Measurements from ENCODE around the gene VEZT. TPM values are rescaled to one million over a fixed set of nuclear protein-coding genes. Genes with fewer than 3 reads are reported as not detected.

The VEZT gene
- total RNA-seq, 1 experiment from 2014 or later: 46.4 TPM

- CTCF ChIA-PET: no interaction called here
- POLR2A ChIA-PET: interaction anchor here (1.2 kb wide), 1 partner anchor 18 kb away, joined by 4 read pairs; no protein-coding TSS in a partner anchor
Observed at GRCh38 chr12:95243497-95244183, 26.0 kb downstream of the VEZT start.

More at GRCh38 chr12:95243497-95244183, 26.0 kb downstream of the VEZT start:
- TF ChIP-seq ZFX (IDR thresholded peaks at IDR 0.05) (no peak), CEBPB (IDR thresholded peaks at IDR 0.05; ENCODE audit: low read depth) (no peak), RAD21 (IDR thresholded peaks at IDR 0.05; ENCODE audit: low read depth) (no peak), SIN3A (IDR thresholded peaks at IDR 0.05; ENCODE audit: low read depth) (no peak), FOSL1 (IDR thresholded peaks at IDR 0.05; ENCODE audit: low read depth) (no peak), MAX (IDR thresholded peaks at IDR 0.05) (no peak), POLR2AphosphoS5 (IDR thresholded peaks at IDR 0.05; ENCODE audit: low read depth, low read length) (no peak), ELF1 (IDR thresholded peaks at IDR 0.05; ENCODE audit: borderline replicate concordance, low read depth) (no peak), TCF7L2 (IDR thresholded peaks at IDR 0.05; ENCODE audit: borderline replicate concordance, extremely low read depth, insufficient read depth, insufficient read length) (no peak), ZBTB33 (IDR thresholded peaks at IDR 0.05; ENCODE audit: extremely low read depth, insufficient replicate concordance, low read length) (no peak), EZH2phosphoT487 (IDR thresholded peaks at IDR 0.05; ENCODE audit: borderline replicate concordance) (no peak), CTCF (IDR thresholded peaks at IDR 0.05 in 2 of 3, conservative IDR thresholded peaks at IDR 0.05 in 1 of 3; ENCODE audit: borderline replicate concordance in 1 of 3, insufficient read depth in 1 of 3, low read depth in 2 of 3, low read length in 2 of 3) (no peak), CBX3 (IDR thresholded peaks at IDR 0.05; ENCODE audit: low read depth) (no peak), POLR2A (IDR thresholded peaks at IDR 0.05; ENCODE audit: borderline replicate concordance, extremely low read depth, insufficient read depth, insufficient read length) (no peak), EZH2 (IDR thresholded peaks at IDR 0.05) (no peak), SRF (IDR thresholded peaks at IDR 0.05; ENCODE audit: low read depth) (no peak), EGR1 (IDR thresholded peaks at IDR 0.05; ENCODE audit: low read depth) (no peak), SP1 (IDR thresholded peaks at IDR 0.05; ENCODE audit: low read depth) (no peak), REST (IDR thresholded peaks at IDR 0.05; ENCODE audit: low read depth) (no peak)
- no peak overlapping the region for H3K4me2 ChIP-seq (ENCODE audit: low read length)
- H3K36me3 ChIP-seq (ENCODE audit: control insufficient read depth in 1 of 2, insufficient read depth in 2 of 2, low read length in 2 of 2): no peaks in the 10 kb centered on the region
- H3K27ac ChIP-seq (ENCODE audit: low read depth, low read length): no peak overlapping the region
- BruUV-seq (replicated peaks): no TSS peak
- 0 out of 2 replicates have a peak, but pooled peaks cover 14% of the 10 kb centered on the region for H4K20me1 ChIP-seq (ENCODE audit: insufficient read depth)
- no peaks in the 10 kb centered on the region for H3K9me3 ChIP-seq (ENCODE audit: control insufficient read depth in 1 of 2, insufficient read depth in 1 of 2, low read depth in 1 of 2, low read length in 2 of 2)
- intact Hi-C loops (cut with micrococcal nuclease): no loop called here
- peaks cover 98% of the 10 kb centered on the region for H3K79me2 ChIP-seq (ENCODE audit: insufficient read depth, low read length)
- DNase-seq (ENCODE audit: low read depth, low spot score): no peak
- no peaks in the 10 kb centered on the region for H3K9me2 ChIP-seq (ENCODE audit: insufficient read depth)
- RAD21 ChIA-PET (ENCODE audit: low non-redundant PET in 1 of 2, low total read pairs in 2 of 2, uncharacterized antibody in 2 of 2, unreplicated experiment in 2 of 2): no interaction called here
- H2AFZ ChIP-seq (ENCODE audit: low read depth, low read length, poor library complexity, severe bottlenecking): no peak overlapping the region
- H3K9ac ChIP-seq (ENCODE audit: low read length): no peak overlapping the region
- H3K27me3 ChIP-seq (ENCODE audit: insufficient read depth, low read length): no peaks in the 10 kb centered on the region
- H3K4me1 ChIP-seq (ENCODE audit: control insufficient read depth in 1 of 2, insufficient read depth in 2 of 2, low read length in 2 of 2): no peaks in the 10 kb centered on the region; a peak in 1 of 4 replicates
- no peak overlapping the region for H3K4me3 ChIP-seq (replicated peaks in 1 of 2; ENCODE audit: low read depth in 1 of 2, low read length in 2 of 2)
- ATAC-seq: no peak

All from HCT116 (cell line).